Retinal pigment epithelial cell (primary cell): Measurements from ENCODE around the gene RGS13.

ENCODE experiments used
- DNase-seq: peaks from one replicate; pipeline ENCODE4 v3.0.0-alpha.2; 2010; ENCODE audit warnings: low read depth
- H3K4me3 ChIP-seq: 2 replicates; pipeline ENCODE4 v1.5.1; 2011; ENCODE audit warnings: mild to moderate bottlenecking, low read length, control low read depth, moderate library complexity
- TF ChIP-seq, protein P1 (sequence below): conservative IDR thresholded peaks from 2 replicates; pipeline ENCODE4 v1.5.1; 2011; ENCODE audit warnings: low read depth, low read length, control low read depth, inconsistent platforms

RGS13 gene

DNA sequence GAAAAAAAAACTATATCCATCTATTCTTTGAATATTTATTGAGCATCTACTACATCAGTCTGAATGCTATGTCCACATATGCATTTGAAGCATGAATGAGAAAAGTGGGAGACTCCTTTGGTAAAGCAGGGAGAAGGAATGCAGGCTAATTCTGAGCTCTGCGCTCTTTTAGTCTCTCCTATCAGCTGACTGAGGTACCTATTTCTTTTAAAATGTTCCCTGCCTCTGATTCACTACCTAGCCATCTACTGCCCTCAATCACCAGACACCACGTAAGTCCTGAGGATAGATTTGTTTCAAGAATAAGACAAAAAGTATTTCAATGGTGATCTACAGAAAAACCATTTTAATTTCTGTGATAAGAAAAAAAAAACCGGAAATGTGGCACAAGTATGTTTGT is 3.8 kb upstream of the RGS13 start:
- TF ChIP-seq, protein P1, sequence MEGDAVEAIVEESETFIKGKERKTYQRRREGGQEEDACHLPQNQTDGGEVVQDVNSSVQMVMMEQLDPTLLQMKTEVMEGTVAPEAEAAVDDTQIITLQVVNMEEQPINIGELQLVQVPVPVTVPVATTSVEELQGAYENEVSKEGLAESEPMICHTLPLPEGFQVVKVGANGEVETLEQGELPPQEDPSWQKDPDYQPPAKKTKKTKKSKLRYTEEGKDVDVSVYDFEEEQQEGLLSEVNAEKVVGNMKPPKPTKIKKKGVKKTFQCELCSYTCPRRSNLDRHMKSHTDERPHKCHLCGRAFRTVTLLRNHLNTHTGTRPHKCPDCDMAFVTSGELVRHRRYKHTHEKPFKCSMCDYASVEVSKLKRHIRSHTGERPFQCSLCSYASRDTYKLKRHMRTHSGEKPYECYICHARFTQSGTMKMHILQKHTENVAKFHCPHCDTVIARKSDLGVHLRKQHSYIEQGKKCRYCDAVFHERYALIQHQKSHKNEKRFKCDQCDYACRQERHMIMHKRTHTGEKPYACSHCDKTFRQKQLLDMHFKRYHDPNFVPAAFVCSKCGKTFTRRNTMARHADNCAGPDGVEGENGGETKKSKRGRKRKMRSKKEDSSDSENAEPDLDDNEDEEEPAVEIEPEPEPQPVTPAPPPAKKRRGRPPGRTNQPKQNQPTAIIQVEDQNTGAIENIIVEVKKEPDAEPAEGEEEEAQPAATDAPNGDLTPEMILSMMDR, result no peak
- no peak overlapping the region for H3K4me3 ChIP-seq
- DNase-seq, result no peak

DNA sequence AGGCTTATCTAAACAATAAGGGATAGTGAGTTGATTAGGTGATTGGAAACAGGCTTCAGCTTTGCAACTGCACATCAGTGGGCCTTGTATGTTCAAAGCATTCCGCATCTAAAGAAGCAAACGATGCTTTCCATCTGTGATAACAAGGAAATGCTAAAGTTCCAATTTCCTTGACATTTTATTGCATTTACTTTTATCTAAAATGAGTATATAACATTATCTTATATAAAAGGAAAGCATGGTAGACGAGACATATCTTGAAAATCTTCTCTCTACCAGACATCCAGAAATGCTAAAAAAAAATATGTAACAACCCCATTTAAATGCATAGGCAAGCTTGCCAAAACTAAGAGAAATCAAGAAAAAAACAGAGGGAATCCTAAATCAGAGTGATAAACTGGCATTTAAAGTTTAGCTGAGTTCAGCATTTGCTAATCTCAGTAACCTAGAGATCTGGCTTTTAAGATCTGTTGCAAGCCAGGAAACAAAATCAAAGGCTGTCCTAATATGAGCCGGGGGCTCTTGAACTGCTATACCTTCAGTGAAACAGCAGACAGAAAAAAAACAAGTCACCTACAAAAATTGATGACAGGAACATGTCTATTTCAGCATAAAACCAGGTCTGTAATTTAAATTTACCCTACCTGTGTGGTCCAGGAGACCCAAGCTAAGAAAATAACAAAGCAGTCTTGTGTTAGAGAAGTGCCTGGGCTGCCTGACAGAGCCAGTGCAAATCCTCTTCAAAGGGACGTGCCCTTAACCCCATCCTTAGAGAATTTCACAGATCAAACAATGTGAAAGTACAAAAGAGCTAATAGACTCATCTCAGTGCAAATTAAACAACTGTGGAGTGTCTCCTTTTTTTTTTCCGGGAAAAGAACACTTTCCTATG is 3.1 kb upstream of the RGS13 start:
- no peak for DNase-seq
- no peak overlapping the region for H3K4me3 ChIP-seq
- TF ChIP-seq, protein P1, result no peak

DNA sequence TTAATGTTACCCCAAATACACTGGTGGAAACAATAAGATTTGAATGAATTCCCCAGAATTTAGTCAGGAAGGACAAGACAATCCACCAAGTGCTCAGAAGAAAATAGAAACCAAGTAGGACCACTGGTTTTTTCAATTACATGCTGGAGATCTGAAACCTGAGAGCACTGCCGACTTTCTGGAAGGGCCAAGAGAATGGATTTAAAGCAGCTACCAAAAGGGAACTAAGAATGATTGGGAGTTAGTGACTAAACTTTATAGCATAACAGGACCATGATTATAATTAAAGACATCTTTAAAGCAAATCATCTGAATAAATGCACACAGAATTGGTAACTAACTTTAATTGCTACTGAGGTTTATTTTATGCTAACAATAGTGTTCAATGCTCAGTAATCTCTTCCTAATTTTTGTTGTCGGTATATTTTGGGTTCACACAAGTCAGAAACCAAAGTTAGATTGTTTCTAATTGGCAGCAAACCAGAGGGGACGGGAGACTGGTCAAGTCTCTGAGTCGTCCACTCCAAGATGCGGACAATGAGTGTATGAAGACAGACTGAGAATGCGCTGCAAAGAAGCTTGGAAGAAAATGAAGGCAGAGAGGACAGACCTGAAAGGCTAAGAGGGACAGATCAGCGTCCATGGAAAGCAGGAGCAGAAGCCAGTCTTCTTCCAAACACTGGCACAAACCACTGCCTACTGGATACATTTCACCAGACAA is 2.3 kb upstream of the RGS13 start:
- H3K4me3 ChIP-seq, result no peak overlapping the region
- DNase-seq, result no peak
- TF ChIP-seq, protein P1, result no peak

DNA sequence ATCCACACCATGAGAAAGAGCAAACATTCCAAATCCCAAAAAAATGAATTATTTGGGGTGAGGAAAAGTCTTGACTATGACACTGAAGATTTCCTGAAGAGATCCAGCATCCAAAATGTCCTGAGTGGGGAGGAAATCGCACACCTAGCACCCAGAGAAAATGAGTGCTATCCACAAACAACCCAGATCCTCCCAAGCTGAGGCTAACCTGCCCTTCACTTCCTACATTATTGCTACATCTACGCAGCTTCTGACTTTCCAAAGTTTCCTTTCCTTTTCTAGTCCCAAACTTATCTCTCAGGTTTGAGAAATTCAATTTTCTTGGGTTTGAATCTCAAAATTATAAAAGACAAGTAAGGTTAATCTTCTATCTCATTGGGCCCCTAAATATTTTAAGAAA is 906 bp upstream of the RGS13 start:
- no peak overlapping the region for H3K4me3 ChIP-seq
- TF ChIP-seq, protein P1, result no peak
- no peak for DNase-seq

DNA sequence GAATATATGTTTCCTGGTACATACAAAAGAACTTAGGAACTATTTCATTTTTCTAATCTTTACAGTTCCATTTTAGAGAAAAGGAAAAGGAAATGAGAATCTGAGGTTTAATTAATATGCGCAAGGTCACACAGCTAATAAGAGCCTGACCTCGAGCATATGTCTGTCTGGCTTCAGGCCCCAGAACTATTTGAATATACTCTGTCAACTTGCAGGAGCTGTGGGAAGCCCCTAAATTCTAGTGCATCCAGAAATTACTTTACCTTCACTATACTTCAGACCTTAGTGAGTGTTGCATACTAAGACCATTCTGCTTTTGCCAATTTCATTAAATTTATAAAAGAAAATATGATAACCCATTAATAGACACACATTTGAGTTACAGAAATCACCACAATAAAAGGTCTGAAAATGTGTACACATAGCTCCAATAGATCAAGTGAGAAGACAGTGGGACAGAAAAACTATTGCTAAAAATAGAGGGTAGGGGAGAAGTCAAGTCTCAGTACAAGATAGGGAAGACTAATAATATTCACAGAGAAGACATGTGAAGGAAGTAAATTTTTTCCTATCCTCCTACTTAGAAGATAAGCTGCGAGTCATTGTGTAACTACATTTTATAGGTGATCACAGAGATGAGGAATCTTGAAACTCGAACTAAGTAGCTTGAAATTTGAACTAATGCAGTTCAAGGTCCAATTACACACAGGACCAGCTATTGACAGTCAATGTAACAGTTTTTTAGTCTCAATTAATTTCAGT is 3.8 kb downstream of the RGS13 start:
- H3K4me3 ChIP-seq, result no peak overlapping the region
- DNase-seq, result no peak
- TF ChIP-seq, protein P1, result no peak

DNA sequence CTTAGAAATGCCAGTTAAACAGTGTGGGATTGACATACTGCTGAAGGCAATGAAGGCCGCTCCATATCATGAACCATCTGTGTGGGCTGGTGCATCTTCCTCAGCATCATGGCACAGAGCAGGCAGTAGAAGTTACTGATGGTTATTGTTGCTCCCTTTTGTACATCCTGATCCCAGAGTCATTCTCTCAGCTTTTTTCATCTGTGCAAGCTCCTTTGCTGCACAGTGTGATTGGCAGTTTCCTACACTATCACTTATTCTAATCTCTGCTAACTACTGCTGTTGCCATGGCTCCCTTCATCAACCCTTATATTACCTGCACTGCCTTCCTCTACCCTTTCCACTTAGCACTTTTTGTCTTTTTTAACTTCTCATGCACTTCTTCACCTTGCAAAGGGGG is 16.2 kb downstream of the RGS13 start:
- no peak for DNase-seq
- TF ChIP-seq, protein P1, result no peak
- no peak overlapping the region for H3K4me3 ChIP-seq
